Measurements from ENCODE around the gene CLASP1.
"Not testable (repeated sequence)": the region's sequence is repeated elsewhere in the genome, so short reads cannot be mapped to it uniquely, and the experiment has no call there.

Gene CLASP1

DNA sequence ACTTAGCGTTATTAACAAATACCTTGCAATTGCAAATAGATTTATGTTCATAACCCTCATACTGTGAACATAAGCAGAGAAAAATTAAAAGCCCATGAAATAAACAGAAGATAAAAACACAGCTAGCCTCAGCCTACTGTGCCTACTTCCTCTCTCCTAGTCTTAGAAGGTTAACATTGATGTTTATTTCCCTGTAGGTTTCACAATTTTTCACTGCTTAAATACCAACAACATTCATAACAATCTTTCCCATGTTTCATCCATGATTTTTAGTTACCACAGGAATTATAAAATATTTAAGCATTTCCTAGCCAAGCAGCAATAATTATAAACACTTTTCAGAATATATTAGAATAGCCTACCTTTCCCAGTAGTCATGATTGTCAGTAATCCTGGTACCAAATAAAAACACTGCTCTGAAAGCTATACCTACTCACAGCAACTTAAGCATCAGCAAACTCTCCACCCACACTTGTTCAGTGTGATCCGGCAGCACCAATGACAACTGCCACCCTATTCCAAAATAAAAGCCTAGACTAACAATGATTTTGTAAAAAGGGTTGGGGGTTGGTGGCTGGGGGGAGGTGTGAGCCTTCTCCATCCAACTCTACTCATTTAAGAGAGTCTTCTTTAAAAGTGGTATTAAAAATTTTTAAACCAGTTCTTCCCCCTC, 159.2 kb downstream of the CLASP1 start:
- no peak overlapping the region for H3K4me3 ChIP-seq (ENCODE audit: low read length)
- no peaks in the 10 kb centered on the region for H3K36me3 ChIP-seq (ENCODE audit: control insufficient read depth, insufficient read depth, low read length)
- no CpG with 5 or more reads among the region's 2 CpGs for WGBS (ENCODE audit: insufficient coverage, insufficient read length)
- DNase-seq (ENCODE audit: low read depth, low spot score), result no peak
- no peaks in the 10 kb centered on the region; the same call in 1 of the 2 replicates for H3K27me3 ChIP-seq (ENCODE audit: control insufficient read depth, insufficient read depth, low read length)
- H3K27ac ChIP-seq (ENCODE audit: low read length), result no peak overlapping the region
- no peaks in the 10 kb centered on the region for H3K9me3 ChIP-seq (ENCODE audit: control insufficient read depth, insufficient read depth, low read length)
- peaks cover 5% of the 10 kb centered on the region for H3K4me1 ChIP-seq (ENCODE audit: control insufficient read depth, insufficient read depth, low read length)

DNA sequence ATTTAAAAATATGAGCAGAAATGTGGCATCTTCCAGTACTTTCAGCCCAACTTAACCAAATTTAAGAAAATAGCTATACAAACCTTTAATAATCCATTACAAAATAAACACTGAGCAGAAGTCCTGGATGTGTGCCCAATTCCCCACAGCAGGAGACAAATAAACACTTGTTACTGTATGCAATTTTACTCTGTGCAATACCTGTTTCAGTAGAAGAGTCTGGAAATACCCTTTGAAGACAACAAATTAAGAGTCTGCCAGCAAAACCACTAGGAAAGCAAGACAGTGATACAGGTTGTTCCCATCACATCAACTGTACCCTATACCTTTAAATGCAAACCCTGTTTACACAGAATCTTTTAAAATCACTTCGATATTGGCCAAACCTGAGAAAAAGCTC, 160.0 kb downstream of the CLASP1 start:
- no CpG with 5 or more reads among the region's 1 CpG for WGBS (ENCODE audit: insufficient coverage, insufficient read length)
- no peak for DNase-seq (ENCODE audit: low read depth, low spot score)
- Histone ChIP-seq H3K27ac (ENCODE audit: low read length) (no peak overlapping the region), H3K36me3 (ENCODE audit: control insufficient read depth, insufficient read depth, low read length) (no peaks in the 10 kb centered on the region), H3K27me3 (ENCODE audit: control insufficient read depth, insufficient read depth, low read length) (no peaks in the 10 kb centered on the region; the same call in 1 of the 2 replicates), H3K4me3 (ENCODE audit: low read length) (no peak overlapping the region), H3K4me1 (ENCODE audit: control insufficient read depth, insufficient read depth, low read length) (peaks cover 5% of the 10 kb centered on the region), H3K9me3 (ENCODE audit: control insufficient read depth, insufficient read depth, low read length) (no peaks in the 10 kb centered on the region)

DNA sequence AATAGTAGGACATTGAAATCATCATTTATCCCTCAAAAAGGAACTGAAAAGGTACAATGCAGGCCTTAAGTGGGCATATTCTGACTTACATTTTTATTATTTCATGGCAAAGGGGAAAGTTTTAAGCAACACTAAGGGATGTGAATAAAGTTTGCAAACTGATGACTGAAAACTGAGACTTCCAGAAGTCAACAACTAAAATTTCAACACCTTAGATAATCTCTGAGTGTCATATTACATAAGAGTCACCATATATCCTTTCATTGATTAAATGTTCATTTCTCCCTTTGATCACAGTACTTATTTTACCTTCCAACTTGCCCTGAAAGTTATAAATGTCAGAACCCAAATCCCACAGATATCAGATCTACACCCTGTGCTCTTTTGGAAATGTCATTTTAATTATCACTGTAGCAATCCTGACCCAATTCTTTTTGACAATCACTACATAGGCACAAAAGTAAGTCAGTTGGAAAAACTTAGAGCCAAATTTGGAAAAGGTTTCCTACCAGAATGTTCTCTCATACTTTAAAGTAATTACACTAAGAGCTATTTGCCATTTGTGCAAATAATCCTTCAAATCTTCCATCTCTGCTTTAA, 163.0 kb downstream of the CLASP1 start:
- Histone ChIP-seq H3K9me3 (ENCODE audit: control insufficient read depth, insufficient read depth, low read length) (no peaks in the 10 kb centered on the region), H3K27ac (ENCODE audit: low read length) (no peak overlapping the region), H3K36me3 (ENCODE audit: control insufficient read depth, insufficient read depth, low read length) (no peaks in the 10 kb centered on the region), H3K4me3 (ENCODE audit: low read length) (no peak overlapping the region), H3K27me3 (ENCODE audit: control insufficient read depth, insufficient read depth, low read length) (no peaks in the 10 kb centered on the region; the same call in 1 of the 2 replicates), H3K4me1 (ENCODE audit: control insufficient read depth, insufficient read depth, low read length) (peaks cover 7% of the 10 kb centered on the region)
- no peak for DNase-seq (ENCODE audit: low read depth, low spot score)

DNA sequence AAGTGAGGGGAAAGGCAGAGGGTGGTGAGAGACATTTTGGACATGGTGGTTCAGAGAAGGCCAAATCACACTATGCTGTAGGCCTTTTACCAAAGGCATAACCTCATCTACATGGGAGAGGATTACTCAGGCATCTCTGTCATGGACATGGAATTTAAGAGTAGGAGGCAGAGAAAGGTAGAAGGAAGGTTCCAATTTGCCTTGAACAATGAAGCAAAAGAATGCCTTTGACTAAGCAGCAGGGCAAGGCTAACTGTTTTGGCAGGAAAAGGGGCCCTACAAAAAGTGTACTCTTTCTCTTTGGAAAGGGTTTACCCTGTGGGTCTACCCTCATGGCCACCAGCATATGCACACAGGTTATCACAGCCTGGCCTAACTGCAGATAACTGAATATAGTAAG, 164.2 kb downstream of the CLASP1 start:
- no peaks in the 10 kb centered on the region for H3K9me3 ChIP-seq (ENCODE audit: control insufficient read depth, insufficient read depth, low read length)
- no peak overlapping the region for H3K27ac ChIP-seq (ENCODE audit: low read length)
- no peaks in the 10 kb centered on the region for H3K36me3 ChIP-seq (ENCODE audit: control insufficient read depth, insufficient read depth, low read length)
- no peak for DNase-seq (ENCODE audit: low read depth, low spot score)
- H3K27me3 ChIP-seq (ENCODE audit: control insufficient read depth, insufficient read depth, low read length), result no peaks in the 10 kb centered on the region; the same call in 1 of the 2 replicates
- no peak overlapping the region for H3K4me3 ChIP-seq (ENCODE audit: low read length)
- peaks cover 7% of the 10 kb centered on the region for H3K4me1 ChIP-seq (ENCODE audit: control insufficient read depth, insufficient read depth, low read length)

DNA sequence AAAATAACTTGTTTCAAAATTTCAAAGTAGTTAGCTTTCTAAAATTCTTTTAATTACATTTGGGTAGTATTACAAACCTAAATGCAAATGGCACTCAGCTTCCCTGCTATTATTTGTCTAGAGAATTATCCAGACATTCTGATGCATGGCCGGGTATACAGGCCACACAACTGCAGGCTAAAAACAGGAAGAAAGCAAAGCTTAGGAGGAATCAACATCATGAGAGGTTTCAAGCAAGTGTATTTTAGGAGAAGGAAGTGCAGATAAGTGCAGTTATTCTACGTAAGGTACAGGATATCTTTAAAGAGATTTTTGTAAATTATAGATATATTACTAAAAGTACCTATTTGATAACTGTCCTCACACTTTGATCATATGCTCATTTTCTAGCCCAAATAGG, 165.4 kb downstream of the CLASP1 start:
- no peak overlapping the region for H3K27ac ChIP-seq (ENCODE audit: low read length)
- no peak overlapping the region for H3K4me3 ChIP-seq (ENCODE audit: low read length)
- H3K27me3 ChIP-seq (ENCODE audit: control insufficient read depth, insufficient read depth, low read length), result no peaks in the 10 kb centered on the region; the same call in 1 of the 2 replicates
- DNase-seq (ENCODE audit: low read depth, low spot score), result no peak
- H3K4me1 ChIP-seq (ENCODE audit: control insufficient read depth, insufficient read depth, low read length), result peaks cover 7% of the 10 kb centered on the region
- H3K36me3 ChIP-seq (ENCODE audit: control insufficient read depth, insufficient read depth, low read length), result no peaks in the 10 kb centered on the region
- H3K9me3 ChIP-seq (ENCODE audit: control insufficient read depth, insufficient read depth, low read length), result no peaks in the 10 kb centered on the region
- whole genome bisulfite sequencing (ENCODE audit: insufficient coverage, insufficient read length), result no CpG with 5 or more reads among the region's 2 CpGs

DNA sequence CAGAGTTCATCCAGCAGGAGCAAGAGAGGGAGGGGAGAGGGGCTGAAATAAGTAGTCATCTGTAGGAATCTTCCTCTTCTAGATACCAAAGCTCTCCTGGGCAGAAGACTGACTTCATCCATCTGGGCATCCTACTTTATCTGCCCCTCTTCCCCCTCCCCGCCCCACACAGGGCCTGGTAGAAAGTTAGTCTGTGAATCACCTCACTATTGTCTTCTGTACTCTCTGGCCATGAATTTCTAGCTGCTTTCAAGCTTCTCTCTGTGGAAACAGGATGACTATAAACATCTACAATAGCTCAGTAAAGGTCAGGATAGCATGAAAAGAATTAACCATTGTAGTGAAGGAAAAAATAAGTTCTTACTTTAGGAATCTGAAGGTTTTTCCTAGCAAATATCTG, 166.2 kb downstream of the CLASP1 start:
- Histone ChIP-seq H3K4me1 (ENCODE audit: control insufficient read depth, insufficient read depth, low read length) (peaks cover 4% of the 10 kb centered on the region; the same call in 1 of the 2 replicates), H3K4me3 (ENCODE audit: low read length) (no peak overlapping the region), H3K36me3 (ENCODE audit: control insufficient read depth, insufficient read depth, low read length) (no peaks in the 10 kb centered on the region), H3K9me3 (ENCODE audit: control insufficient read depth, insufficient read depth, low read length) (no peaks in the 10 kb centered on the region), H3K27me3 (ENCODE audit: control insufficient read depth, insufficient read depth, low read length) (no peaks in the 10 kb centered on the region; the same call in 1 of the 2 replicates), H3K27ac (ENCODE audit: low read length) (no peak overlapping the region)
- WGBS (ENCODE audit: insufficient coverage, insufficient read length), result no CpG with 5 or more reads among the region's 1 CpG
- no peak for DNase-seq (ENCODE audit: low read depth, low spot score)

DNA sequence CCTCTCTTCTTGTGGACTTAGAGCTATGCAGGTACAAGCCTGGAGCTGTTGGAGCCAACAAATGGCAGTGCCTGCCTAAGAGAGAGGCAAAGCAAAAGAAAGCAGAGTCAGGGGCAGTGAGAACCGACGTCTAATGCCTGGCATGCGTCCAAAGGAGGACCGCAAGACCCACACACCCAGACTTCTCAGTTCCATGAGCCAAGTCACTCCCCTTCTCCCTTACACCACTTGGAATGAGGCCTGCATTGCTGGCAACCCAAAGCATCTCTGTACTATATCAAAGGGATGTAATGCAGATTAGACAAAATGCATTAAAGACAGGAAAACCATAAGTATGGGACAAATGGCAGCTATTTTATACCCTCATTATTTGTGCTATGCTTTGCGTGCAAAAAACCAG, 168.4 kb downstream of the CLASP1 start:
- Histone ChIP-seq H3K27me3 (ENCODE audit: control insufficient read depth, insufficient read depth, low read length) (no peaks in the 10 kb centered on the region; the same call in 1 of the 2 replicates), H3K36me3 (ENCODE audit: control insufficient read depth, insufficient read depth, low read length) (no peaks in the 10 kb centered on the region), H3K4me1 (ENCODE audit: control insufficient read depth, insufficient read depth, low read length) (peaks cover 3% of the 10 kb centered on the region; the same call in 1 of the 2 replicates), H3K27ac (ENCODE audit: low read length) (no peak overlapping the region), H3K4me3 (ENCODE audit: low read length) (no peak overlapping the region), H3K9me3 (ENCODE audit: control insufficient read depth, insufficient read depth, low read length) (no peaks in the 10 kb centered on the region)
- WGBS (ENCODE audit: insufficient coverage, insufficient read length), result no CpG with 5 or more reads among the region's 5 CpGs
- no peak for DNase-seq (ENCODE audit: low read depth, low spot score)

DNA sequence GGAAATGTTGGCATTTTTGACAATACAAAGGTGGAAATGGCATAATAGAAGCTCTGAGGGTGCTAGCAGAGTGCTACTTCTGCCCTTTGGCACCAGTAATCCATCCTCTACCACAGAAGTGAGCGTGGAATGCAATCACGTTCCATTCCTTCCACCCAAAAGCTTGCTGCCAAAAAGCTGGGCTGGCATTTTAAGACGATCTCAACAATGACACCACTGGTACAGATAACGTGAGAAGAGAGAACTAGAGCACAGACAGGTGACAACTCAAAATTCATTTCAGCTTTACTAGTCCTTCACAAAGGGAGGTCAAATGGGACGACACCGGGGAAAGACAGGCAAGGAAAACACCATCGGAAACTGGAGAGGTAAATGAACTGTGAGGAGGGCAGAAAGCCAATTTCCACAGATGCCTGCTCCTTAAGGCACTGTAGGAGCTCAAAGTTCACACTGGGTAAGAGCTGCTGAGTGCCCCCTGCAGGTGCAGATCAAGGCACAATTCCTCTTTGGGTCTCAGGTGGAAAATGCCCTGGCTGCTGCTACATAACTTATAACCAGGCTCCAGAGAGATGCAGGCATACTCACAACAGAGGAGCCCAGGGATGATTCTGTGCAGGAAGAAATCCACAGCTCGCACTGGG, 169.3 kb downstream of the CLASP1 start:
- WGBS (ENCODE audit: insufficient coverage, insufficient read length), result no CpG with 5 or more reads among the region's 8 CpGs
- no peak overlapping the region for H3K27ac ChIP-seq (ENCODE audit: low read length)
- no peak for DNase-seq (ENCODE audit: low read depth, low spot score)
- H3K9me3 ChIP-seq (ENCODE audit: control insufficient read depth, insufficient read depth, low read length), result no peaks in the 10 kb centered on the region
- H3K4me1 ChIP-seq (ENCODE audit: control insufficient read depth, insufficient read depth, low read length), result peaks cover 2% of the 10 kb centered on the region; the same call in 1 of the 2 replicates
- no peaks in the 10 kb centered on the region for H3K27me3 ChIP-seq (ENCODE audit: control insufficient read depth, insufficient read depth, low read length)
- no peak overlapping the region for H3K4me3 ChIP-seq (ENCODE audit: low read length)
- H3K36me3 ChIP-seq (ENCODE audit: control insufficient read depth, insufficient read depth, low read length), result no peaks in the 10 kb centered on the region

DNA sequence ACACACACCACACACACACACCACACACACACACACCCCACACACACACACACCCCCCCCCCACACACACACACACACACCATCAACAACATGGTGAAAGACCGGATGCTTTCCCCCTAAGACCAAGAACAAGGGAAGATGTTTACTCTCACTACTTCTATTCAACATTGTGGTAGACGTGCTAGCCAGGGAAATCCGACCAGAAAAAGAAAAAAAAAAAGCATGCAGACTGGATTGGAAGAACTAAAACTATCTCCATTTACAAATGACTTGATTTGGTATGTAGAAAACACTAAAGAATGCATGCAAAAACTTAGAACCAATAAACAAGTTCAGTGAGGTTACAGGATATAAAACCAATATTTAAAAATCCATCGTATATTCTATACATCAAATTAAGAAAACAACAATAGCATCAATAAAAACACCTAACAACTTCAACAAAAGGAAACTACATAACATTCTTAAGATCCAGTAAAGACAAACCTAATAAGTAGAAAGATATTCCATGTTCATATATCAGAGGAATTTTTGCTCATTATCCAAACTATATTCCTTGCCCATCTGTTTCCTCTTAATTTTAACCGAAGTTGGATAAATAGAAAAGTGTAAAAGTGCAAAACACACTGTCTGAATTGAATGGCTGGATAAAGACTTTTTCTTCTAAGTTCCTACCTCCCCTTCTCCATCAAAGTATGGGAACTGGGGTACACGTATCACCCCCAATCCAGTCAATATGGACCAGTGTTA, 170.1 kb downstream of the CLASP1 start:
- Histone ChIP-seq H3K27me3 (ENCODE audit: control insufficient read depth, insufficient read depth, low read length) (no peaks in the 10 kb centered on the region), H3K9me3 (ENCODE audit: control insufficient read depth, insufficient read depth, low read length) (no peaks in the 10 kb centered on the region), H3K4me3 (ENCODE audit: low read length) (no peak overlapping the region), H3K4me1 (ENCODE audit: control insufficient read depth, insufficient read depth, low read length) (peaks cover 2% of the 10 kb centered on the region; the same call in 1 of the 2 replicates), H3K36me3 (ENCODE audit: control insufficient read depth, insufficient read depth, low read length) (no peaks in the 10 kb centered on the region), H3K27ac (ENCODE audit: low read length) (no peak overlapping the region)
- no peak for DNase-seq (ENCODE audit: low read depth, low spot score)
- 100% methylated on average over 1 of the region's 6 CpGs for WGBS (ENCODE audit: insufficient coverage, insufficient read length)

DNA sequence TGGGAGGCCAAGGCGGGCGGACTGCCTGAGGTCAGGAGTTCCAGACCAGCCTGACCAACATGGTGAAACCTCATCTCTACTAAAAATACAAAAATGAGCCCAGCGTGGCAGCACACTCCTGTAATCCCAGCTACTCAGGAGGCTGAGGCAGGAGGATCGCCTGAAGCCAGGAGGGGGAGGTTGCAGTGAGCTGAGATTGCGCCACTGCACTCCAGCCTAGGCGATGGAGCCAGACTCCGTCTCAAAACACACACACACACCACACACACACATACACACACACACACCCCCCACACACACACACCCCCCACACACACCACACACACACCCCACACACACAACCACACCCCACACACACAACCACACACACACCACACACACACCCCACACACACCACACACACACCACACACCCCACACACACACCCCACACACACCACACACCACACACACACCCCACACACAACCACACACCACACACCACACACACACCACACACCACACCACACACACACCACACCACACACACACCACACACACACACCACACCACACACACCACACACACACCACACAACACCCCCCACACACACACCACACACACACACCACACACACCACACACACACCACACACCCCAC, 170.8 kb downstream of the CLASP1 start:
- H3K27me3 ChIP-seq (ENCODE audit: control insufficient read depth, insufficient read depth, low read length); H3K4me1 ChIP-seq (ENCODE audit: control insufficient read depth, insufficient read depth, low read length); H3K9me3 ChIP-seq (ENCODE audit: control insufficient read depth, insufficient read depth, low read length); H3K36me3 ChIP-seq (ENCODE audit: control insufficient read depth, insufficient read depth, low read length); H3K4me3 ChIP-seq (ENCODE audit: low read length); DNase-seq (ENCODE audit: low read depth, low spot score); H3K27ac ChIP-seq (ENCODE audit: low read length): not testable (repeated sequence)
- WGBS (ENCODE audit: insufficient coverage, insufficient read length), result no CpG with 5 or more reads among the region's 7 CpGs
